Measurements from ENCODE around the gene LOXL4.

- TF ChIP-seq TAF1 (IDR thresholded peaks at IDR 0.05; ENCODE audit: borderline replicate concordance, low read depth, low read length) (no peak), POLR2AphosphoS5 (IDR thresholded peaks at IDR 0.05; ENCODE audit: low read depth, low read length) (no peak), POLR2A (IDR thresholded peaks at IDR 0.05; ENCODE audit: low read depth, low read length) (no peak)
Observed at GRCh38 chr10:98240524-98240923, 27.5 kb downstream of the LOXL4 start.

All from GM12892 (cell line).